ENCODE results near the gene SYP.

- TF ChIP-seq EZH2phosphoT487 (IDR thresholded peaks at IDR 0.05; ENCODE audit: low read depth, severe bottlenecking, unreplicated experiment), result no peak
- no peak for TF ChIP-seq EZH2 (IDR thresholded peaks at IDR 0.05; ENCODE audit: borderline replicate concordance)
Observed at GRCh38 chrX:49199315-49199595, 738 bp downstream of the SYP start.

Measured in hepatocyte (in vitro differentiated cells).